ENCODE measurements around the gene ATP8B1. TPM values are rescaled to one million over a fixed set of nuclear protein-coding genes. Genes with fewer than 3 reads are reported as not detected.

ATP8B1 gene
- total RNA-seq, 1 experiment from 2014 or later = 62.3 TPM

- Mint-ChIP-seq H3K4me1 (ENCODE audit: low read depth, unreplicated experiment) (peaks cover 42% of the 10 kb centered on the region), H3K9me3 (ENCODE audit: low read depth, unreplicated experiment) (peaks cover 7% of the 10 kb centered on the region), H3K27me3 (ENCODE audit: unreplicated experiment) (no peaks in the 10 kb centered on the region), H3K4me3 (ENCODE audit: low read depth, unreplicated experiment) (no peak overlapping the region), H3K27ac (ENCODE audit: unreplicated experiment) (no peak overlapping the region), H3K36me3 (ENCODE audit: insufficient read depth, unreplicated experiment) (peaks cover 5% of the 10 kb centered on the region)
- BruUV-seq (replicated peaks) = no TSS peak
- CTCF ChIA-PET = interaction anchor here (0.8 kb wide), 1 partner anchor 79 kb away, joined by 3 read pairs; no protein-coding TSS in a partner anchor
- intact Hi-C loops (cut with micrococcal nuclease; ENCODE audit: unreplicated experiment) = no loop called here
- no peak for DNase-seq
- no peak for TF ChIP-seq CTCF (IDR thresholded peaks at IDR 0.05; ENCODE audit: unreplicated experiment)
Observed at GRCh38 chr18:57816208-57816954, 13.3 kb upstream of the ATP8B1 start.

GRCh38 chr18:57814555-57814954 is 11.4 kb upstream of the ATP8B1 start:
- peaks cover 39% of the 10 kb centered on the region for H3K4me1 Mint-ChIP-seq (ENCODE audit: low read depth, unreplicated experiment)
- H3K9me3 Mint-ChIP-seq (ENCODE audit: low read depth, unreplicated experiment) = peaks cover 7% of the 10 kb centered on the region
- no peak overlapping the region for H3K27ac Mint-ChIP-seq (ENCODE audit: unreplicated experiment)
- no peak overlapping the region for H3K4me3 Mint-ChIP-seq (ENCODE audit: low read depth, unreplicated experiment)
- intact Hi-C loops (cut with micrococcal nuclease; ENCODE audit: unreplicated experiment) = no loop called here
- H3K36me3 Mint-ChIP-seq (ENCODE audit: insufficient read depth, unreplicated experiment) = no peaks in the 10 kb centered on the region
- TF ChIP-seq CTCF (IDR thresholded peaks at IDR 0.05; ENCODE audit: unreplicated experiment) = no peak
- CTCF ChIA-PET = interaction anchor here (0.7 kb wide), 1 partner anchor 1064 kb away, joined by 8 read pairs; no protein-coding TSS in a partner anchor
- no TSS peak for BruUV-seq (replicated peaks)
- DNase-seq = no peak
- H3K27me3 Mint-ChIP-seq (ENCODE audit: unreplicated experiment) = no peaks in the 10 kb centered on the region

- H3K27ac Mint-ChIP-seq (ENCODE audit: unreplicated experiment) = peak overlapping the region; percentile 12
- no peak overlapping the region for H3K4me3 Mint-ChIP-seq (ENCODE audit: low read depth, unreplicated experiment)
- peaks cover 41% of the 10 kb centered on the region for H3K4me1 Mint-ChIP-seq (ENCODE audit: low read depth, unreplicated experiment)
- CTCF ChIA-PET = interaction anchor here (0.7 kb wide), 1 partner anchor 70 kb away, joined by 3 read pairs; no protein-coding TSS in a partner anchor
- DNase-seq = peak; percentile 43
- intact Hi-C loops (cut with micrococcal nuclease; ENCODE audit: unreplicated experiment) = no loop called here
- no peaks in the 10 kb centered on the region for H3K36me3 Mint-ChIP-seq (ENCODE audit: insufficient read depth, unreplicated experiment)
- H3K27me3 Mint-ChIP-seq (ENCODE audit: unreplicated experiment) = no peaks in the 10 kb centered on the region
- peaks cover 7% of the 10 kb centered on the region for H3K9me3 Mint-ChIP-seq (ENCODE audit: low read depth, unreplicated experiment)
- BruUV-seq (replicated peaks) = no TSS peak
- no peak for TF ChIP-seq CTCF (IDR thresholded peaks at IDR 0.05; ENCODE audit: unreplicated experiment)
Observed at GRCh38 chr18:57813245-57813644, 10.1 kb upstream of the ATP8B1 start.

GRCh38 chr18:57812126-57812477 is 9.0 kb upstream of the ATP8B1 start:
- BruUV-seq (replicated peaks) = no TSS peak
- no peak for DNase-seq
- intact Hi-C loops (cut with micrococcal nuclease; ENCODE audit: unreplicated experiment) = no loop called here
- H3K27me3 Mint-ChIP-seq (ENCODE audit: unreplicated experiment) = no peaks in the 10 kb centered on the region
- no peak overlapping the region for H3K4me3 Mint-ChIP-seq (ENCODE audit: low read depth, unreplicated experiment)
- H3K27ac Mint-ChIP-seq (ENCODE audit: unreplicated experiment) = no peak overlapping the region
- CTCF ChIA-PET = no interaction called here
- peaks cover 43% of the 10 kb centered on the region for H3K4me1 Mint-ChIP-seq (ENCODE audit: low read depth, unreplicated experiment)
- TF ChIP-seq CTCF (IDR thresholded peaks at IDR 0.05; ENCODE audit: unreplicated experiment) = no peak
- peaks cover 7% of the 10 kb centered on the region for H3K9me3 Mint-ChIP-seq (ENCODE audit: low read depth, unreplicated experiment)
- no peaks in the 10 kb centered on the region for H3K36me3 Mint-ChIP-seq (ENCODE audit: insufficient read depth, unreplicated experiment)
